Measurements from ENCODE around the gene DAPK1.

GRCh38 chr9:87592554-87593358, 95.1 kb downstream of the DAPK1 start:
- no peak for TF ChIP-seq CTCF (IDR thresholded peaks at IDR 0.05)
- no peak for TF ChIP-seq POLR2A (IDR thresholded peaks at IDR 0.05)
